BE2C (cell line): Measurements from ENCODE around the gene ICOSLG.

Experiments
- DNase-seq: peaks from one replicate; pipeline ENCODE4 v3.0.0-alpha.2; 2020
- H3K27me3 ChIP-seq: fragments of 250-450 bp; sonication (Bioruptor Pico); 2 replicates; pipeline ENCODE4 v1.5.1; 2020; ENCODE audit warnings: mild to moderate bottlenecking
- H3K36me3 ChIP-seq: fragments of 250-450 bp; sonication (Bioruptor Pico); 2 replicates; pipeline ENCODE4 v1.5.1; 2020; ENCODE audit warnings: mild to moderate bottlenecking
- H3K4me1 ChIP-seq: fragments of 250-450 bp; sonication (Bioruptor Pico); 2 replicates; pipeline ENCODE4 v1.5.1; 2020
- H3K4me3 ChIP-seq: 2 replicates; pipeline ENCODE4 v1.5.1; 2011; ENCODE audit warnings: low read depth, low read length
- H3K9me3 ChIP-seq: fragments of 250-450 bp; sonication (Bioruptor Pico); 2 replicates; pipeline ENCODE4 v1.5.1; 2020
- CTCF ChIP-seq: IDR thresholded peaks from 2 replicates; pipeline ENCODE4 v1.5.1; 2012; ENCODE audit warnings: mild to moderate bottlenecking, low read depth, low read length

The ICOSLG gene

DNA sequence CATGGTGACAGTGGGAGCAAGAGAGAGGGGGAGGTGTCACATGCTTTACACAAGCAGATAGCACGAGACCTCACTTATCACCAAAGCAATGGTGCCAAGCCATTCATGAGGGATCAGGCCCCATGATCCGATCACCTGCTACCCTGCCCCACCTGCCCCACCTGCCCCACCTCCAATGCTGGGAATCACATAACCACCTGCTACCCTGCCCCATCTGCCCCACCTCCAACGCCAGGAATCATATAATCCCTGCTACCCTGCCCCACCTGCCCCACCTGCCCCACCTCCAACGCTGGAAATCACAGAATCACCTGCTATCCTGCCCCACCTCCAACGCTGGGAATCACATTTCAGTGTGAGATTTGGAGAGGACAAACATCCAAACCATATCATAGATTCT lies 34.3 kb upstream of the ICOSLG start:
- TF ChIP-seq CTCF: no peak
- H3K36me3 ChIP-seq: no peaks in the 10 kb centered on the region
- no peaks in the 10 kb centered on the region for H3K9me3 ChIP-seq
- H3K4me1 ChIP-seq: no peaks in the 10 kb centered on the region
- H3K4me3 ChIP-seq: no peak overlapping the region
- no peak for DNase-seq
- H3K27me3 ChIP-seq: no peaks in the 10 kb centered on the region

DNA sequence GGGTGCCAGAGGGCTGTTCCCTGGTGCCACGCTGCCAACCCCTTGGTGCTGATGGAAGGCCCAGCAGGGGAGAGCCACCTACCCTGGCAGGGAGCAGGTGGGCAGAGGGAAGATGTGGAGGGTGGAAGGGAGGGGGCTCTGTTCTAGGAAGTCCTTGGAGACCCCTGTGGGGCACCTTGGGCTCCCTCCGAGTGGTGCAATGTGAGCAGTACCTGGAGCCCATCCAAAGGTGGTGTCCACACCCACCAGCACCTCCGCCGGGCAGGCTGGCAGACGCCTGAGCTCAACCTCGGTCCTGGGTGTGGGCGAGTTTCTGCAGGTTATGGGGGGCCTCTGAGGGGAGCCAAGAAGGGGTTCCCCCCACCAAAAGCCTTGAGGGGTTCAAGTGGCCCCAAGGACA lies 32.3 kb upstream of the ICOSLG start:
- H3K4me1 ChIP-seq: no peaks in the 10 kb centered on the region
- no peaks in the 10 kb centered on the region for H3K9me3 ChIP-seq
- no peaks in the 10 kb centered on the region for H3K27me3 ChIP-seq
- no peaks in the 10 kb centered on the region for H3K36me3 ChIP-seq
- no peak for TF ChIP-seq CTCF
- no peak for DNase-seq
- no peak overlapping the region for H3K4me3 ChIP-seq

DNA sequence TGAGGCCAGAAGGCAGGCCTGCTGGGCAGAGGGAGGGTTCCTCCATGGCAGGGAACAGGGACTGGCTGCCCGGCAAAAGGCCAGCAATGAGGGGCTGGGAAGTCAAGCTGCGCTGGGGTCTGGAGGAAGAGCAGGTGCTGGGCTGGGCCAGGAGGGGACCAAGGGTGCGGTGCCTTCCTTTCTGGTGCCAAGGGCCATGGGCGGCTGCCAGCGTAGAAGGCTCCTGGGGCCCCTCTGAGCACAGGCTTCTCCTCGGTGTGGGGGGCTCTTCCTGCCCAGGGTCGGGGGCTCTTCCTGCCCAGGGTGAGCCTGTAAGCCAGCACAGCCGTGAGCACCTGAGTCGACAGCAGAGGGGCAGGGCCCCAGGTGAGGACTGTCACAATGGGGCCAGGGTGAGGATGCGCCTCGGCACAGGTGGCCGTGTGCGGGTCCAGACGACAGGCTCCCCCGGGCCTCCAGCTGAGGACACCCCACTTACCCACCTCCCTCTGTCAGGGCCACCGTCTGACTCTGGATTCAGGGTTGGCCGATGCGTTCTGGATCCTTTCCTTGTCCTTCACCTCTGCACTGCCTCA lies 31.6 kb upstream of the ICOSLG start:
- H3K27me3 ChIP-seq: no peaks in the 10 kb centered on the region
- H3K4me3 ChIP-seq: no peak overlapping the region
- no peaks in the 10 kb centered on the region for H3K9me3 ChIP-seq
- H3K4me1 ChIP-seq: no peaks in the 10 kb centered on the region
- TF ChIP-seq CTCF: no peak
- no peak for DNase-seq
- H3K36me3 ChIP-seq: no peaks in the 10 kb centered on the region

- Histone ChIP-seq H3K9me3 (no peaks in the 10 kb centered on the region), H3K4me3 (no peak overlapping the region), H3K4me1 (no peaks in the 10 kb centered on the region), H3K27me3 (no peaks in the 10 kb centered on the region), H3K36me3 (no peaks in the 10 kb centered on the region)
- TF ChIP-seq CTCF: no peak
- DNase-seq: no peak
Observed at GRCh38 chr21:44271558-44272283, 31.0 kb upstream of the ICOSLG start.

GRCh38 chr21:44269090-44269489 lies 28.3 kb upstream of the ICOSLG start:
- no peak for DNase-seq
- no peaks in the 10 kb centered on the region for H3K9me3 ChIP-seq
- no peaks in the 10 kb centered on the region for H3K36me3 ChIP-seq
- TF ChIP-seq CTCF: no peak
- no peaks in the 10 kb centered on the region for H3K4me1 ChIP-seq
- H3K27me3 ChIP-seq: no peaks in the 10 kb centered on the region
- H3K4me3 ChIP-seq: no peak overlapping the region

DNA sequence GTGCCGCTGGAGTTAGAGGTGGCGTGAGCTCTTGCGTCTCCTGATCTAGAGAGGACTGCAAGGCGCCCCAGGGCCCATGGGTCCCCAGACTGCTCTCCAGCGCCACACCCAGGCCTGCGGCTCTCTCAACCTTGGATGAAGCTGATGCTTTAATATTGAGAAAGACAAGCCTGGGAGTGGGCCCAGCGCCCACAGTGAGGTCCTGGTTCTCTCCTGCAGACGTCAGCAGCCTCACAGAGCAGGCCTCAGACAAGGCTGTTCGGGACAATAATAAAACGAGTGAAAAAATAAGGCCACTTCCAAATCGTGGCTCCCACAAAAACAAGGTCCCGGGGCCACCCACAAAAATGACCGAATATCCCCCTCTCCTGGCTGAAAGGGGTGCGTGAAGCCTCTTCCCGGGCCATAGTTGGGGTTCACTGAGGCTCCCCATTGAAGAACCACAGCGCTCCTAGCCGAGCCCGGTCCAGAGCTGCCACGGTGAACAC lies 27.0 kb upstream of the ICOSLG start:
- no peaks in the 10 kb centered on the region for H3K36me3 ChIP-seq
- DNase-seq: no peak
- no peak for TF ChIP-seq CTCF
- no peaks in the 10 kb centered on the region for H3K4me1 ChIP-seq
- H3K27me3 ChIP-seq: no peaks in the 10 kb centered on the region
- no peak overlapping the region for H3K4me3 ChIP-seq
- no peaks in the 10 kb centered on the region for H3K9me3 ChIP-seq
